Neural cell (in vitro differentiated cells): ENCODE results near the gene PCDHGC5.

Experiments used
- REST ChIP-seq: IDR thresholded peaks from 2 replicates; pipeline ENCODE4 v1.6.1; 2012; ENCODE audit warnings: borderline replicate concordance
- TF ChIP-seq, protein P1 (sequence below): fragments of 450-650 bp; IDR thresholded peaks from 2 replicates; pipeline ENCODE4 v1.5.1; 2014; ENCODE audit warnings: antibody characterized with exemption, mild to moderate bottlenecking, moderate library complexity; ENCODE audit not compliant: poor library complexity, severe bottlenecking

DNA sequence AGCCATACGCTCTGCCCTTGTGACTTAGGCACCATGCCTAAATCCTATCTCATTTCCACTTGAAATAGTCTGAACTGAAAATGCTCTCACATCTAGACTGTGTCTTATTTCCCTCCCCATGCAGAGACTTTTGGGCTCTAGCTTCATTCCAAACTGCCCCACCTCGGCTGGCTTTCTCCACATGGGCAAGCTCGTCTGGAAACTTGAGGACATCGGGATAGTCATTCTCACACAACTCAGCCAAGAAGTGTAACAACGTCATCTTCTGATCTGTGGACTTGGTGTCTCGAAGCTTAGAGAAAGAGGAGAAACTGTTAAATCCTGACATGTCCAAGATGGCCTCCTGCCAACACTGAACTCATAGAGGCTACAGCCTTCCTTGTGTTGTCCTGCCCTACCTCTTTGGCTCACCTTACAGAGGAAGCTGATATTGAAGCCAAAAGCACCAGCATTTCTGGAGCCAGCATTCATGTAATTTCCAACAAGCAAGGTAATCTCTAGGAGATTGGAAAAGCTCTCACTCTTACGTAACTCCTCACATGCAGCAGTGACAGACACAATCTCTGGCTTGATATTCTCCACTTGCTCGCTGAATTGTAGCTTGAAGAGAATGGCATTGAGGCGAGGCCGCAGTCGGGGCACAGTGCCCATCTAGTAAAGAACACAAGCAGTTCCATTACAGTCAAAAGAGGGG lies 39.6 kb downstream of the PCDHGC5 start:
- TF ChIP-seq, protein P1, sequence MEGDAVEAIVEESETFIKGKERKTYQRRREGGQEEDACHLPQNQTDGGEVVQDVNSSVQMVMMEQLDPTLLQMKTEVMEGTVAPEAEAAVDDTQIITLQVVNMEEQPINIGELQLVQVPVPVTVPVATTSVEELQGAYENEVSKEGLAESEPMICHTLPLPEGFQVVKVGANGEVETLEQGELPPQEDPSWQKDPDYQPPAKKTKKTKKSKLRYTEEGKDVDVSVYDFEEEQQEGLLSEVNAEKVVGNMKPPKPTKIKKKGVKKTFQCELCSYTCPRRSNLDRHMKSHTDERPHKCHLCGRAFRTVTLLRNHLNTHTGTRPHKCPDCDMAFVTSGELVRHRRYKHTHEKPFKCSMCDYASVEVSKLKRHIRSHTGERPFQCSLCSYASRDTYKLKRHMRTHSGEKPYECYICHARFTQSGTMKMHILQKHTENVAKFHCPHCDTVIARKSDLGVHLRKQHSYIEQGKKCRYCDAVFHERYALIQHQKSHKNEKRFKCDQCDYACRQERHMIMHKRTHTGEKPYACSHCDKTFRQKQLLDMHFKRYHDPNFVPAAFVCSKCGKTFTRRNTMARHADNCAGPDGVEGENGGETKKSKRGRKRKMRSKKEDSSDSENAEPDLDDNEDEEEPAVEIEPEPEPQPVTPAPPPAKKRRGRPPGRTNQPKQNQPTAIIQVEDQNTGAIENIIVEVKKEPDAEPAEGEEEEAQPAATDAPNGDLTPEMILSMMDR, result no peak
- no peak for TF ChIP-seq REST
